ENCODE measurements around the gene MOB4.

Gene MOB4

GRCh38 chr2:197559681-197560080 is 43.8 kb downstream of the MOB4 start:
- no peak for TF ChIP-seq CTCF (IDR thresholded peaks at IDR 0.05; ENCODE audit: control insufficient read depth, insufficient read depth, low read depth, low read length, missing control alignments)
- no peak overlapping the region for H3K4me3 ChIP-seq (ENCODE audit: control insufficient read depth, low read depth, low read length)
- no peak for DNase-seq (ENCODE audit: low read depth)

- H3K4me3 ChIP-seq (ENCODE audit: control insufficient read depth, low read depth, low read length): no peak overlapping the region
- no peak for TF ChIP-seq CTCF (IDR thresholded peaks at IDR 0.05; ENCODE audit: control insufficient read depth, insufficient read depth, low read depth, low read length, missing control alignments)
- no peak for DNase-seq (ENCODE audit: low read depth)
Measured at GRCh38 chr2:197560146-197560665, 44.3 kb downstream of the MOB4 start.

GRCh38 chr2:197571627-197572271 is 55.9 kb downstream of the MOB4 start:
- no peak for DNase-seq (ENCODE audit: low read depth)
- TF ChIP-seq CTCF (IDR thresholded peaks at IDR 0.05; ENCODE audit: control insufficient read depth, insufficient read depth, low read depth, low read length, missing control alignments): no peak
- no peak overlapping the region for H3K4me3 ChIP-seq (ENCODE audit: control insufficient read depth, low read depth, low read length)

GRCh38 chr2:197573608-197574007 is 57.7 kb downstream of the MOB4 start:
- DNase-seq (ENCODE audit: low read depth): no peak
- no peak overlapping the region for H3K4me3 ChIP-seq (ENCODE audit: control insufficient read depth, low read depth, low read length)
- no peak for TF ChIP-seq CTCF (IDR thresholded peaks at IDR 0.05; ENCODE audit: control insufficient read depth, insufficient read depth, low read depth, low read length, missing control alignments)

- no peak for DNase-seq (ENCODE audit: low read depth)
- no peak overlapping the region for H3K4me3 ChIP-seq (ENCODE audit: control insufficient read depth, low read depth, low read length)
- no peak for TF ChIP-seq CTCF (IDR thresholded peaks at IDR 0.05; ENCODE audit: control insufficient read depth, insufficient read depth, low read depth, low read length, missing control alignments)
Measured at GRCh38 chr2:197575987-197576386, 60.1 kb downstream of the MOB4 start.

- DNase-seq (ENCODE audit: low read depth): peak; percentile 73
- no peak for TF ChIP-seq CTCF (IDR thresholded peaks at IDR 0.05; ENCODE audit: control insufficient read depth, insufficient read depth, low read depth, low read length, missing control alignments)
- no peak overlapping the region for H3K4me3 ChIP-seq (ENCODE audit: control insufficient read depth, low read depth, low read length)
Measured at GRCh38 chr2:197576631-197577030, 60.8 kb downstream of the MOB4 start.
